ENCODE data around the gene SLC25A22. TPM values are rescaled to one million over a fixed set of nuclear protein-coding genes. Genes with fewer than 3 reads are reported as not detected.

Gene SLC25A22
- total RNA-seq, 1 donor from 2014 or later: 20.8 TPM

- no peaks in the 10 kb centered on the region for H3K36me3 ChIP-seq
- intact Hi-C loops (cut with DNase I): no loop called here
- DNase-seq (peak; percentile 63), ATAC-seq (no peak)
- H3K27ac ChIP-seq: no peak overlapping the region
- peaks cover 23% of the 10 kb centered on the region for H3K4me1 ChIP-seq
- H3K4me3 ChIP-seq: no peak overlapping the region
- no peaks in the 10 kb centered on the region for H3K9me3 ChIP-seq
- H3K27me3 ChIP-seq: no peaks in the 10 kb centered on the region
- no peak for TF ChIP-seq CTCF (IDR thresholded peaks at IDR 0.05)
Observed at GRCh38 chr11:778976-779954, 18.8 kb downstream of the SLC25A22 start.

GRCh38 chr11:777288-778255 is 20.5 kb downstream of the SLC25A22 start, which contains the start of gene GATD1:
Gene GATD1, minus strand, starts transcription at chr11:777487. Its CDS starts 25 bp downstream, at chr11:777462.
- no peaks in the 10 kb centered on the region for H3K27me3 ChIP-seq
- H3K36me3 ChIP-seq: peaks cover 13% of the 10 kb centered on the region
- TF ChIP-seq CTCF (IDR thresholded peaks at IDR 0.05): no peak
- H3K4me3 ChIP-seq: peak within 1 kb of the TSS; percentile 81
- intact Hi-C loops (cut with DNase I): no loop called here
- peak within 1 kb of the TSS; percentile 84 for H3K27ac ChIP-seq
- no peaks in the 10 kb centered on the region for H3K9me3 ChIP-seq
- H3K4me1 ChIP-seq: peaks cover 23% of the 10 kb centered on the region
- peak; percentile 92 for ATAC-seq
- DNase-seq: peak; percentile 97

GRCh38 chr11:776561-777287 is 21.4 kb downstream of the SLC25A22 start:
- Histone ChIP-seq H3K36me3 (peaks cover 14% of the 10 kb centered on the region), H3K9me3 (no peaks in the 10 kb centered on the region), H3K4me3 (peak overlapping the region; percentile 81), H3K27ac (peak overlapping the region; percentile 84), H3K27me3 (no peaks in the 10 kb centered on the region), H3K4me1 (peaks cover 23% of the 10 kb centered on the region)
- intact Hi-C loops (cut with DNase I): no loop called here
- peak; percentile 74 for DNase-seq
- TF ChIP-seq CTCF (IDR thresholded peaks at IDR 0.05): no peak
- ATAC-seq: peak; percentile 40

GRCh38 chr11:776263-776560 is 21.9 kb downstream of the SLC25A22 start:
- peaks cover 23% of the 10 kb centered on the region for H3K4me1 ChIP-seq
- intact Hi-C loops (cut with DNase I): no loop called here
- H3K9me3 ChIP-seq: no peaks in the 10 kb centered on the region
- no peak overlapping the region for H3K27ac ChIP-seq
- H3K36me3 ChIP-seq: peaks cover 19% of the 10 kb centered on the region
- peak overlapping the region; percentile 81 for H3K4me3 ChIP-seq
- no peak for TF ChIP-seq CTCF (IDR thresholded peaks at IDR 0.05)
- no peak for ATAC-seq
- DNase-seq: no peak
- H3K27me3 ChIP-seq: no peaks in the 10 kb centered on the region
